ENCODE measurements around the gene CBLIF.
"Not testable (repeated sequence)": the region's sequence is repeated elsewhere in the genome, so short reads cannot be mapped to it uniquely, and the experiment has no call there.

The CBLIF gene

DNA sequence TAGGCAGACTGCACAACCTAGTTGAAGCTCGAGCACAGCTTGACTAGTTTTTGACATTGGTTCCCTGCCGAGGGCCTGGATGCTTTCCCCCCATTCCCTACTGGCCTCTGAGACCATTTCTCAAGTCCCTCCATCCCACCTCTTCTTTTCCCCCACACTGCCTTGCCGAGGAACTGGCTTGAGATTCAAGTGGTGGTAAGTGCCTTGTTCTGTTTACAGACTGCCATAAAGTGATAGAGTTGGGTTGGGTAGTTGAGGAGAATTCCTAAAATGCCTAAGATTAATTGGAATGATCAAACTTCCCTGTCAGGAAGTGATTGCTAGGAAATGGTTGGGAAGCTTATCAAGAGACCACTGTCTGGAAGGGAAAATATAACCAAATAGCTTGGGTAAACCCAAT is 50.9 kb downstream of the CBLIF start:
- DNase-seq (ENCODE audit: low read depth) = no peak

DNA sequence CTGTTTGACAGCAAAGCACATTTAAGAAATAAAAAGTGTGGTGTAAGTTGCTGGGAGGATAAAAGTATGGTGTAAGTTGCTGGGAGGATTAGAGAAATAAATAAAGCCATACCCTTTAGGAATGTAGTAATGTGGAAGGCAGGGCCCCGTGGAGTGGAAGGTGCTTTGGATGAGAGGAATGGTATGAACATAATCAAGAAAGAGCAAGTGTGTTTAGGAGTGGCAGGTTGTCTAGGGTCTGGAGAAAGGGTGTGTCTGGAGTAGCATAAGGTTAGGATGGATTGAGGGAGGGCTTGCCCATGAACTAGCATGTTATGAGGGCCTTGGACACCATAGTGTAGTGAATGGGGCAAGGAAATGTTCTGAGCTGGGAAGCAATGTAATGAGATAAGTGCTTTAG is 52.8 kb downstream of the CBLIF start:
- no peak for DNase-seq (ENCODE audit: low read depth)

DNA sequence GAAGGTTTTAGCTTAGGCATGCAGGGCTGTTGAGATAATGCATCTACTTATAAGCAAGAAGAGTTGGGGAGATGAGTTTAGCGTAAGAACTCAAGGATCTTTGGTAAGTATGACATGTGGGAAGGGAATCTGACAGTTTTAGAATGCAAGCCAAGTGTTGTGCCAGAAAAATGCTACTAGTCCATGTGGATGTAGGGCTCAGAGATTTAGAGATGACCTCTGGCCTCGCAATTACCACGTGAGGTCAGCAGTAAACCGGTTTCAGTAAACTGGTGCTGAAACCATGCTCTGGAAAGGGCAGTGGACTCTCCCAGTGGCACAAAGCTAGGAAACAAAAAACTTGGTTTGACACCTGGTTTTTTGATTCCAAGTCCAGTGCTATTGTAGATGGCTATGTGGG is 53.7 kb downstream of the CBLIF start:
- DNase-seq (ENCODE audit: low read depth) = no peak

DNA sequence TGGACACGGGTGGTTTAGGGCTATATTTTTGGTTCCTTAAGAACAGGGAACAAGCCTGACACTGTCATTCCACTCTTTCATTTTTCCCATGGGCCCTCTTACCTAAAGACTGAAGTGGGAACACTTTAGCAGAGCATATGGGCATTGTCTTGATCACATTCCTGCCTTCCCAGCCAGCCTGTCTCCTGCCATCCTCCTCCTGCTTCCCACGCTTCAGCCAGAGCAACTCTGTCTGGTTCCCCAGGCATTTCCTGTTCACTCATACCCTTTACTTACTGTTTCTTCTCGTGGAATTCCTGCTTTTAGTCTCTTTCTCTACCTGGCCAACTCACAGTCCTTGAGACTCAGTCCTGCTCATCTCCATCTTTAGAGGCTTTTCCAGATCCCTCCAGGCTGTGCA is 57.5 kb downstream of the CBLIF start:
- DNase-seq (ENCODE audit: low read depth) = no peak

DNA sequence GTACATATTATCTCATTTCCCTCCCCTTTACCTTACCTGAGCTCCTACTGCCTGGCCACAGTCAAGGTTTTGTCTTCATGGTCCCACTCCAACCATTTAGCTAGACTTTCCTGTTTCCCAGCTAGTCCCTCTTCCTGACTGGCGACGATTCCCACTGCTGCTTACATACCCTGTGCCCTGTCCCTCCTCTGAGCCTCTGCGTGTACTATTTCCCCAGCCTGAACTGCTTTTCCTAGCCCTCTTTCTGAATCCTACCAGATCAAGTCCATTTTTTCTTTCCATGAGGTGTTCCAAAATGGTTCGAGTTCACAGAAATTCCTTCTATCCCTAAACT is 58.1 kb downstream of the CBLIF start:
- no peak for DNase-seq (ENCODE audit: low read depth)

DNA sequence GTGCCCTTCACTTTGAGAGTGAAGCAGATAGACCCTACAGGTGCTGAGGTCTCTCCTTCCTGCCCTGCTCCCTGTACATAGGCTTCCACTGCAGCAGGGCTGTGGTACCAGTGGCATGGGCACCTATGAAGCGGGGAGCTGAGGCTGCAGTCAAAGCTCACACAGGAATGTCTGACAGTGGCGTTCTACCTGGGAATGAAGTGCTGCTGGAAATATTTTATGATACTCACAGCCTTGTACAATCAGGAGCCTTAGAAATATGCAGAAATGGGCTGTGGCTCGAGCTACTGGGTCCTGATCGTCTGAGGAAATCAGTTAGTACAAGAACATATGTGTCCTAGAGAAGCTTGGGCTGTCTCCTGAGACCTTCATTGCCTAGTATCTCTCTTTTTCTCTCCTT is 59.5 kb downstream of the CBLIF start:
- DNase-seq (ENCODE audit: low read depth) = no peak

- not testable (repeated sequence) for DNase-seq (ENCODE audit: low read depth)
These were observed 60.9 kb downstream of the CBLIF start for GRCh38 chr11:59784441-59784840.

GRCh38 chr11:59783632-59784090 is 61.6 kb downstream of the CBLIF start:
- no peak for DNase-seq (ENCODE audit: low read depth)

DNA sequence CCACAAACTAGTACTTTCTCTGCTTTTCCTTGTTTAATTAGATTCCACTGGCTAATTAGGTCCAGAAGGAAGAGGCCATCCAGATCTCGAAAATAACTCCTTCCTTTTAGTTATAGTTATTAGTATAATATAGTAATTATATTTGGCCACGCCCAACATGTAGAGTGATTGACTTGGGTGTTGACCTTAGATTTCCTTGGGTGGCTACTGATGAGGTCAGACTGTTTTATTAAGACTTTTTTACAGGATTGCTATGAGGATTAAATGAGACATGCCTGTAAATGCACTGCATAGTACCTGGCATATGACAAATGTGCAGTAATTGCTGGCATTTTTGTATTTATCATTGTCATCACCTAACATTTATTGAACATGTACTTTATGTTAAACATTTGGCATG is 63.2 kb downstream of the CBLIF start:
- no peak for DNase-seq (ENCODE audit: low read depth)

- DNase-seq (ENCODE audit: low read depth) = no peak
These were observed 65.8 kb downstream of the CBLIF start for GRCh38 chr11:59779487-59779886.

Measured in activated gamma-delta T cell treated with anti-CD3 and anti-CD28 coated beads, Interleukin-2, amount 50 U/mL, for 16 hours (primary cell).